C4-2B (cell line): Measurements from ENCODE around the gene GCK.

Experiments
- CTCF ChIP-seq: fragments of 450-650 bp; conservative IDR thresholded peaks from 2 replicates; pipeline ENCODE4 v1.5.1; 2017; ENCODE audit warnings: mild to moderate bottlenecking
- ZFX ChIP-seq: fragments of 450-650 bp; IDR thresholded peaks from 2 replicates; pipeline ENCODE4 v1.6.1; 2017

GRCh38 chr7:44151956-44152355 is 37.3 kb downstream of the GCK start:
- TF ChIP-seq CTCF (no peak), ZFX (no peak)
